GM23338 (cell line): ENCODE results near the gene TRAPPC10. TPM values are rescaled to one million over a fixed set of nuclear protein-coding genes. Genes with fewer than 3 reads are reported as not detected.

Experiments used
- ATAC-seq: fragments of 200-7000 bp; cut with Tn5 transposase; 3 replicates; pipeline ENCODE4 v1.9.1; 2020
- DNase-seq: peaks from one replicate; pipeline ENCODE4 v3.0.0-alpha.2; 2015; ENCODE audit warnings: low spot score
- H2AFZ ChIP-seq: fragments of 200-600 bp; sonication (generic); 2 replicates; pipeline ENCODE4 v1.8.0; 2016; ENCODE audit warnings: antibody characterized with exemption, mild to moderate bottlenecking, moderate library complexity
- H3F3A ChIP-seq: fragments of 200-600 bp; sonication (generic); replicated peaks from 2 replicates; pipeline ENCODE4 v1.8.0; 2017; ENCODE audit warnings: antibody characterized with exemption, mixed run types, low read depth
- H3K27ac ChIP-seq: fragments of 200-600 bp; sonication (generic); 2 replicates; pipeline ENCODE4 v1.6.1; 2016; ENCODE audit warnings: low read depth
- H3K27me3 ChIP-seq: fragments of 200-600 bp; sonication (generic); 2 replicates; pipeline ENCODE4 v1.8.0; 2016; ENCODE audit warnings: mild to moderate bottlenecking, mixed run types, moderate library complexity; ENCODE audit not compliant: insufficient read depth
- H3K36me3 ChIP-seq: fragments of 200-600 bp; sonication (generic); 2 replicates; pipeline ENCODE4 v1.8.0; 2016; ENCODE audit warnings: mild to moderate bottlenecking; ENCODE audit not compliant: insufficient read depth
- H3K4me1 ChIP-seq: fragments of 200-600 bp; sonication (generic); 2 replicates; pipeline ENCODE4 v1.8.0; 2016; ENCODE audit warnings: mild to moderate bottlenecking, moderate library complexity; ENCODE audit not compliant: insufficient read depth
- H3K4me2 ChIP-seq: fragments of 200-600 bp; sonication (generic); 2 replicates; pipeline ENCODE4 v1.7.1; 2017; ENCODE audit warnings: mixed run types
- H3K4me3 ChIP-seq: fragments of 200-600 bp; sonication (generic); 2 replicates; pipeline ENCODE4 v1.6.1; 2016; ENCODE audit warnings: mixed run types
- H3K79me2 ChIP-seq: fragments of 200-600 bp; sonication (generic); replicated peaks from 2 replicates; pipeline ENCODE4 v1.8.0; 2017; ENCODE audit warnings: mild to moderate bottlenecking; ENCODE audit not compliant: insufficient read depth
- H3K9me2 ChIP-seq: fragments of 200-600 bp; sonication (generic); 2 replicates; pipeline ENCODE4 v1.8.0; 2017; ENCODE audit not compliant: insufficient read depth
- H4K20me1 ChIP-seq: fragments of 200-600 bp; sonication (generic); replicated peaks from 2 replicates; pipeline ENCODE4 v1.8.0; 2017; ENCODE audit warnings: mild to moderate bottlenecking; ENCODE audit not compliant: insufficient read depth
- H3K27ac Mint-ChIP-seq: 2 replicates; pipeline ENCODE4 v1.8.0; 2020; ENCODE audit warnings: inconsistent platforms, mild to moderate bottlenecking, moderate library complexity, mixed read lengths
- H3K27me3 Mint-ChIP-seq: 3 replicates; pipeline ENCODE4 v1.8.0; 2022; ENCODE audit warnings: low read depth, mild to moderate bottlenecking, moderate library complexity, mixed read lengths, inconsistent platforms; ENCODE audit not compliant: insufficient read depth, poor library complexity
- H3K36me3 Mint-ChIP-seq: 3 replicates; pipeline ENCODE4 v1.8.0; 2021; ENCODE audit warnings: low read depth, mild to moderate bottlenecking, inconsistent platforms, moderate library complexity, mixed read lengths
- H3K4me1 Mint-ChIP-seq: 3 replicates; pipeline ENCODE4 v1.8.0; 2020; ENCODE audit warnings: mild to moderate bottlenecking, inconsistent platforms, mixed read lengths
- H3K4me3 Mint-ChIP-seq: 3 replicates; pipeline ENCODE4 v1.8.0; 2021; ENCODE audit warnings: moderate library complexity, mild to moderate bottlenecking, inconsistent platforms, mixed read lengths
- H3K9me3 Mint-ChIP-seq: 3 replicates; pipeline ENCODE4 v1.8.0; 2020; ENCODE audit warnings: moderate library complexity, mild to moderate bottlenecking, inconsistent platforms, mixed read lengths
- CREB1 ChIP-seq: fragments of 250-450 bp; sonication (Bioruptor Pico); IDR thresholded peaks from 2 replicates; pipeline ENCODE4 v1.5.0; 2020; ENCODE audit warnings: low read depth, mild to moderate bottlenecking, moderate library complexity
- CTCF ChIP-seq, 2 experiments: fragments of 200-600 bp in 1 of 2; sonication (generic) in 1 of 2; conservative IDR thresholded peaks; 2 replicates each; pipeline versions ENCODE4 v1.5.1 to v1.6.1; 2016 to 2017; ENCODE audit warnings: antibody characterized with exemption in 2 of 2, low read depth in 2 of 2, mild to moderate bottlenecking in 2 of 2, moderate library complexity in 1 of 2
- ETS1 ChIP-seq: IDR thresholded peaks from 2 replicates; pipeline ENCODE4 v1.6.1; 2016; ENCODE audit warnings: antibody characterized with exemption
- EZH2 ChIP-seq: fragments of 200-600 bp; sonication (generic); IDR thresholded peaks from one replicate; pipeline ENCODE4 v1.8.0; 2017; ENCODE audit warnings: antibody characterized with exemption, mild to moderate bottlenecking, low read depth; ENCODE audit not compliant: unreplicated experiment
- EZH2phosphoT487 ChIP-seq: fragments of 200-600 bp; sonication (generic); IDR thresholded peaks from one replicate; pipeline ENCODE4 v1.8.1; 2018; ENCODE audit warnings: antibody characterized with exemption; ENCODE audit not compliant: unreplicated experiment
- JUNB ChIP-seq: IDR thresholded peaks from one replicate; pipeline ENCODE4 v1.6.1; 2016; ENCODE audit warnings: antibody characterized with exemption; ENCODE audit not compliant: unreplicated experiment
- NANOG ChIP-seq: IDR thresholded peaks from 2 replicates; pipeline ENCODE4 v1.6.1; 2016; ENCODE audit warnings: antibody characterized with exemption, borderline replicate concordance
- POLR2AphosphoS5 ChIP-seq: IDR thresholded peaks from 2 replicates; pipeline ENCODE4 v1.6.1; 2016; ENCODE audit warnings: antibody characterized with exemption, low read depth
- REST ChIP-seq: IDR thresholded peaks from one replicate; pipeline ENCODE4 v1.6.1; 2018; ENCODE audit warnings: antibody characterized with exemption; ENCODE audit not compliant: unreplicated experiment
- STAT1 ChIP-seq: IDR thresholded peaks from one replicate; pipeline ENCODE4 v1.6.1; 2016; ENCODE audit warnings: antibody characterized with exemption; ENCODE audit not compliant: unreplicated experiment
- ZNF114 ChIP-seq: fragments of 250-450 bp; sonication (Bioruptor Pico); IDR thresholded peaks from 2 replicates; pipeline ENCODE4 v1.5.0; 2020; ENCODE audit warnings: mild to moderate bottlenecking, moderate library complexity
- ZNF331 ChIP-seq: fragments of 250-450 bp; sonication (Bioruptor Pico); IDR thresholded peaks from 2 replicates; pipeline ENCODE4 v1.5.0; 2020; ENCODE audit warnings: low read depth, mild to moderate bottlenecking, moderate library complexity
- ZNF462 ChIP-seq: fragments of 250-450 bp; sonication (Bioruptor Pico); IDR thresholded peaks from 2 replicates; pipeline ENCODE4 v1.5.0; 2020; ENCODE audit warnings: mild to moderate bottlenecking, moderate library complexity
- polyA plus RNA-seq: library from polyadenylated mRNA; unstranded; fragments of >200 nt; fragmentation: Nextera tagmentation; extraction: Ambion mirVana; gene quantifications from 2 replicates; pipeline ENCODE4 v1.2.1, GENCODE V29; 2016
- total RNA-seq: library from RNA; depleted of rRNA; stranded (reverse); fragments of >200 nt; shearing (Covaris generic); gene quantifications from 2 replicates; pipeline ENCODE4 v1.2.3, GENCODE V29; 2014

The TRAPPC10 gene
- total and polyA plus RNA-seq, 2 experiments from 2014 or later: 14.0 to 27.1 TPM

- no peaks in the 10 kb centered on the region for H4K20me1 ChIP-seq
- no peaks in the 10 kb centered on the region for H3K27me3 ChIP-seq
- no peak overlapping the region for H3K4me2 ChIP-seq
- no peaks in the 10 kb centered on the region for H3F3A ChIP-seq
- H3K36me3 Mint-ChIP-seq: no peaks in the 10 kb centered on the region
- DNase-seq (no peak), ATAC-seq (no peak)
- H2AFZ ChIP-seq: no peak overlapping the region
- no peak overlapping the region for H3K4me3 ChIP-seq
- TF ChIP-seq EZH2phosphoT487: no peak
- no peak for TF ChIP-seq NANOG
- no peak for TF ChIP-seq STAT1
- no peak for TF ChIP-seq REST
- no peak for TF ChIP-seq ZNF331 (CRISPR knock-in tag)
- TF ChIP-seq CREB1: no peak
- no peak for TF ChIP-seq POLR2AphosphoS5
- no peak for TF ChIP-seq ZNF114
- TF ChIP-seq CTCF (conservative IDR thresholded peaks at IDR 0.05; ENCODE audit: low read depth in 2 of 2): no peak
- no peak for TF ChIP-seq ZNF462 (CRISPR knock-in tag)
- TF ChIP-seq EZH2: no peak
- no peak for TF ChIP-seq ETS1
- no peak for TF ChIP-seq JUNB
- no peaks in the 10 kb centered on the region for H3K9me3 Mint-ChIP-seq
- no peak overlapping the region for H3K27ac ChIP-seq
- H3K27me3 Mint-ChIP-seq: peaks cover 5% of the 10 kb centered on the region
- H3K4me1 ChIP-seq: no peaks in the 10 kb centered on the region
- H3K4me3 Mint-ChIP-seq: no peak overlapping the region
- no peak overlapping the region for H3K27ac Mint-ChIP-seq
- no peaks in the 10 kb centered on the region for H3K36me3 ChIP-seq
- no peaks in the 10 kb centered on the region for H3K4me1 Mint-ChIP-seq
- no peaks in the 10 kb centered on the region for H3K9me2 ChIP-seq
- no peaks in the 10 kb centered on the region for H3K79me2 ChIP-seq
Observed at GRCh38 chr21:44000360-44000759, 11.7 kb upstream of the TRAPPC10 start.
